B cell (primary cell): ENCODE data around the gene CEMIP. TPM values are rescaled to one million over a fixed set of nuclear protein-coding genes. Genes with fewer than 3 reads are reported as not detected.

Experiments
- ATAC-seq: fragments of 200-7000 bp; cut with Tn5 transposase; one replicate; pipeline ENCODE4 v1.10.0; 2021; ENCODE audit warnings: low read depth, mild to moderate bottlenecking, moderate number of reproducible peaks, moderate library complexity
- CTCF ChIA-PET: fragments of 350-600 bp; sonication (Branson Sonifier 250); formaldehyde crosslinking; loops from one replicate; lab custom pipeline; 2021; ENCODE audit warnings: antibody characterized with exemption, inconsistent platforms; lab: Charles Lee
- POLR2A ChIA-PET: fragments of 350-600 bp; sonication (Branson Sonifier 250); formaldehyde crosslinking; loops from one replicate; lab custom pipeline; 2021; ENCODE audit warnings: antibody characterized with exemption; lab: Charles Lee
- DNase-seq: peaks from one replicate; pipeline ENCODE4 v3.0.0; 2013
- H2AFZ ChIP-seq: 2 replicates; pipeline ENCODE4 v1.6.1; 2012; ENCODE audit warnings: mild to moderate bottlenecking, low read depth, low read length; ENCODE audit not compliant: insufficient read depth, poor library complexity, severe bottlenecking
- H3K27ac ChIP-seq, 2 donors: 1 replicate in 1 of 2; 2 replicates in 1 of 2; pipeline ENCODE4 v1.5.1; 2012 to 2013; ENCODE audit warnings: low read length in 2 of 2, mild to moderate bottlenecking in 2 of 2, moderate library complexity in 1 of 2
- H3K27me3 ChIP-seq, 4 experiments: fragments of 200-600 bp in 1 of 4; sonication (generic) in 1 of 4; replicated peaks in 1 of 4; 1 replicate in 2 of 4; 2 replicates in 2 of 4; pipeline versions ENCODE4 v1.6.1 to v1.7.0; 2013 to 2016; ENCODE audit warnings: low read length in 3 of 4, mild to moderate bottlenecking in 2 of 4, mixed read lengths in 1 of 4, moderate library complexity in 1 of 4; ENCODE audit not compliant: insufficient read depth in 4 of 4, control insufficient read depth in 3 of 4; ENCODE audit errors: control extremely low read depth in 1 of 4
- H3K36me3 ChIP-seq, 2 experiments: replicated peaks in 1 of 2; 1 replicate in 1 of 2; 2 replicates in 1 of 2; pipeline versions ENCODE4 v1.6.1 to v1.7.1; 2013; ENCODE audit warnings: low read length in 1 of 2; ENCODE audit not compliant: insufficient read depth in 2 of 2, control insufficient read depth in 1 of 2; ENCODE audit errors: control extremely low read depth in 1 of 2, extremely low read depth in 1 of 2
- H3K4me1 ChIP-seq, 2 donors: fragments of 200-600 bp in 1 of 2; sonication (generic) in 1 of 2; 1 replicate in 1 of 2; 2 replicates in 1 of 2; pipeline versions ENCODE4 v1.5.1 to v1.6.1; 2013 to 2017; ENCODE audit warnings: low read length in 2 of 2; ENCODE audit not compliant: control insufficient read depth in 2 of 2, insufficient read depth in 2 of 2
- H3K4me2 ChIP-seq: replicated peaks from 2 replicates; pipeline ENCODE3; 2012; ENCODE audit warnings: mild to moderate bottlenecking, low read depth, low read length; ENCODE audit not compliant: poor library complexity, severe bottlenecking
- H3K4me3 ChIP-seq, 5 experiments: fragments of 200-600 bp in 1 of 5; sonication (generic) in 1 of 5; 1 replicate in 3 of 5; 2 replicates in 2 of 5; pipeline versions ENCODE4 v1.5.1 to v1.7.0; 2011 to 2016; ENCODE audit warnings: low read length in 4 of 5, mild to moderate bottlenecking in 4 of 5, low read depth in 2 of 5, control low read depth in 1 of 5, moderate library complexity in 1 of 5; ENCODE audit not compliant: insufficient read depth in 1 of 5; ENCODE audit errors: control extremely low read depth in 1 of 5, extremely low read depth in 1 of 5
- H3K79me2 ChIP-seq: fragments of 200-600 bp; sonication (generic); one replicate; pipeline ENCODE4 v1.6.0; 2016; ENCODE audit warnings: low read length; ENCODE audit not compliant: control insufficient read depth, insufficient read depth
- H3K9ac ChIP-seq: fragments of 200-600 bp; sonication (generic); 2 replicates; pipeline ENCODE4 v1.6.1; 2017; ENCODE audit warnings: mild to moderate bottlenecking, low read length, moderate library complexity
- H3K9me3 ChIP-seq, 3 donors: one replicate each; pipeline versions ENCODE4 v1.6.1 to v1.7.1; 2013; ENCODE audit warnings: low read length in 2 of 3; ENCODE audit not compliant: control insufficient read depth in 2 of 3, insufficient read depth in 1 of 3; ENCODE audit errors: control extremely low read depth in 1 of 3
- H4K20me1 ChIP-seq: 2 replicates; pipeline ENCODE4 v1.6.0; 2012; ENCODE audit warnings: mild to moderate bottlenecking, low read length; ENCODE audit not compliant: insufficient read depth, control insufficient read depth, poor library complexity, severe bottlenecking
- H3K27ac Mint-ChIP-seq: one replicate; pipeline ENCODE4 v1.8.0; 2021; ENCODE audit warnings: mixed read lengths
- H3K27me3 Mint-ChIP-seq: one replicate; pipeline ENCODE4 v1.8.0; 2021; ENCODE audit warnings: mixed read lengths
- H3K4me1 Mint-ChIP-seq: one replicate; pipeline ENCODE4 v1.8.0; 2021; ENCODE audit warnings: mixed read lengths
- H3K4me3 Mint-ChIP-seq: one replicate; pipeline ENCODE4 v1.8.0; 2021; ENCODE audit warnings: mixed read lengths
- H3K9me3 Mint-ChIP-seq: one replicate; pipeline ENCODE4 v1.8.0; 2022; ENCODE audit warnings: mixed read lengths; ENCODE audit not compliant: insufficient read depth
- EZH2 ChIP-seq: IDR thresholded peaks from 2 replicates; pipeline ENCODE4 v1.6.1; 2012; ENCODE audit warnings: borderline replicate concordance, low read depth, mild to moderate bottlenecking, moderate library complexity, low read length; ENCODE audit not compliant: insufficient read depth, poor library complexity, severe bottlenecking
- WGBS: methylation state at CpG from one replicate; pipeline ENCODE4 v1.1.5; 2013; ENCODE audit warnings: missing lambda C conversion rate; ENCODE audit not compliant: insufficient coverage; 5-methylcytosine and 5-hydroxymethylcytosine counted together
- intact Hi-C: fragments of 100-400 bp; cut with micrococcal nuclease; formaldehyde crosslinking; loops from one replicate; pipeline ENCODE4 v1.10.0; 2022
- polyA plus RNA-seq: library from polyadenylated mRNA; depleted of rRNA; stranded (reverse); fragments of >200 nt; gene quantifications from 2 replicates; pipeline ENCODE4 v1.2.3, GENCODE V29; 2012
- total RNA-seq, 2 donors: library from RNA; stranded (reverse); fragments of 120-200 nt in 1 of 2; gene quantifications; 1 replicate in 1 of 2; 2 replicates in 1 of 2; pipeline versions ENCODE4 v1.2.3 to v1.2.4, GENCODE V29; 2013 to 2022
- TF ChIP-seq, protein P1 (sequence below): fragments of 200-600 bp; IDR thresholded peaks from one replicate; pipeline ENCODE4 v1.8.0; 2022; ENCODE audit warnings: antibody characterized with exemption, mild to moderate bottlenecking

The CEMIP gene
- total and polyA plus RNA-seq, 2 donors (not counting 1 experiment from before 2014, with no cell fraction given) = 0.32 TPM; not detected in 1

DNA sequence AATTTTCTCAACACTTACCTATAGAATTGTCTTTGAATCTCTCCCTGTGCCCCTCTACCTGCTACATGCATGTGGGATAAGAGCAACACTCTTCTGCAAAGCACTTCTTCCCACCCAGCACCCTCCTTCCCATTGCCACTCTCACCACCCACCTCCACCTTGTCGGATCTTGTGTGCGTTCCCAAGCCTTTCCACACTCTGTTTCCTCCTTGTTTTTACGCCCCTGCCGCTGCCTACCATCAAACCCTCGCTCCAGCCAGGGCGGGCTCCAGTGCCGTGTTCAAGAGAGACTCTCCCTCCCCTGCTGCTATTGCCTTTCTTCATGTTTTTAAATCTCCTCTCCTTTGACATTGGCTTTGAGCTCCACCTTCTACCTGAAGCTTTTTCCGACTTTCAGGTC lies 43.8 kb upstream of the CEMIP start:
- H3K9ac ChIP-seq = no peak overlapping the region
- no peak for DNase-seq
- no peak overlapping the region for H3K4me2 ChIP-seq
- Mint-ChIP-seq H3K4me1 (no peaks in the 10 kb centered on the region), H3K27me3 (no peaks in the 10 kb centered on the region), H3K9me3 (no peaks in the 10 kb centered on the region), H3K27ac (no peak overlapping the region), H3K4me3 (no peak overlapping the region)
- CTCF ChIA-PET = no interaction called here
- no peaks in the 10 kb centered on the region for H3K4me1 ChIP-seq
- H3K9me3 ChIP-seq = no peaks in the 10 kb centered on the region
- TF ChIP-seq EZH2 = no peak
- TF ChIP-seq, protein P1, sequence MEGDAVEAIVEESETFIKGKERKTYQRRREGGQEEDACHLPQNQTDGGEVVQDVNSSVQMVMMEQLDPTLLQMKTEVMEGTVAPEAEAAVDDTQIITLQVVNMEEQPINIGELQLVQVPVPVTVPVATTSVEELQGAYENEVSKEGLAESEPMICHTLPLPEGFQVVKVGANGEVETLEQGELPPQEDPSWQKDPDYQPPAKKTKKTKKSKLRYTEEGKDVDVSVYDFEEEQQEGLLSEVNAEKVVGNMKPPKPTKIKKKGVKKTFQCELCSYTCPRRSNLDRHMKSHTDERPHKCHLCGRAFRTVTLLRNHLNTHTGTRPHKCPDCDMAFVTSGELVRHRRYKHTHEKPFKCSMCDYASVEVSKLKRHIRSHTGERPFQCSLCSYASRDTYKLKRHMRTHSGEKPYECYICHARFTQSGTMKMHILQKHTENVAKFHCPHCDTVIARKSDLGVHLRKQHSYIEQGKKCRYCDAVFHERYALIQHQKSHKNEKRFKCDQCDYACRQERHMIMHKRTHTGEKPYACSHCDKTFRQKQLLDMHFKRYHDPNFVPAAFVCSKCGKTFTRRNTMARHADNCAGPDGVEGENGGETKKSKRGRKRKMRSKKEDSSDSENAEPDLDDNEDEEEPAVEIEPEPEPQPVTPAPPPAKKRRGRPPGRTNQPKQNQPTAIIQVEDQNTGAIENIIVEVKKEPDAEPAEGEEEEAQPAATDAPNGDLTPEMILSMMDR = no peak
- H3K27ac ChIP-seq = no peak overlapping the region
- ATAC-seq = no peak
- H4K20me1 ChIP-seq = no peaks in the 10 kb centered on the region
- no peaks in the 10 kb centered on the region for H3K27me3 ChIP-seq
- POLR2A ChIA-PET = no interaction called here
- 96% methylated on average over 7 of the region's 8 CpGs for WGBS
- intact Hi-C loops = no loop called here
- no peak overlapping the region for H2AFZ ChIP-seq
- no peaks in the 10 kb centered on the region for H3K79me2 ChIP-seq
- no peaks in the 10 kb centered on the region for H3K36me3 ChIP-seq
- H3K4me3 ChIP-seq = no peak overlapping the region

DNA sequence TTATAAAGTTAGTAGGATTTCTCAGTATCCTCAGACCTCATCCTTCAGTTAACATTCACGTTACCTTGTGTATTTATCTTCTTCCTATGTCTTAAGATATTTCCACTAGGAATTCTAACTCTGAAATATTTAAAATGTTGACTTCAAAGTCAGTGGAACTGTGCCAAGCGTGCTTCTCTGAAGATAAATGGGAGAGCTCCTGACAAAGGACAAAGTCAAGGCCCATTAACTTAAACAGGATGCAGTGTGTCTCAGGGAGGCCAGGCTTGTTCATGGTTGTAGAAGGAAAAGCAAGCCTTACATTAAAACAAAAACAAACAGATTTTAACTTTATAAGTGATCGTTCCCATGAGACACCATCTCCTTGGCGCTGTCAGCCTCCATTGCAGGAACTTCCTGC lies 42.6 kb upstream of the CEMIP start:
- H3K27me3 Mint-ChIP-seq = no peaks in the 10 kb centered on the region
- DNase-seq (no peak), ATAC-seq (no peak)
- H2AFZ ChIP-seq = no peak overlapping the region
- no peak overlapping the region for H3K4me2 ChIP-seq
- no peak overlapping the region for H3K4me3 ChIP-seq
- H4K20me1 ChIP-seq = no peaks in the 10 kb centered on the region
- 67% methylated on average over 2 of the region's 4 CpGs for WGBS
- no peaks in the 10 kb centered on the region for H3K9me3 Mint-ChIP-seq
- POLR2A ChIA-PET = no interaction called here
- H3K9ac ChIP-seq = no peak overlapping the region
- H3K27me3 ChIP-seq = no peaks in the 10 kb centered on the region
- H3K4me3 Mint-ChIP-seq = no peak overlapping the region
- TF ChIP-seq, protein P1 = no peak
- TF ChIP-seq EZH2 = no peak
- no peaks in the 10 kb centered on the region for H3K79me2 ChIP-seq
- CTCF ChIA-PET = no interaction called here
- H3K4me1 Mint-ChIP-seq = no peaks in the 10 kb centered on the region
- H3K9me3 ChIP-seq = no peaks in the 10 kb centered on the region
- no peaks in the 10 kb centered on the region for H3K36me3 ChIP-seq
- H3K4me1 ChIP-seq = no peaks in the 10 kb centered on the region
- intact Hi-C loops = no loop called here
- H3K27ac ChIP-seq = no peak overlapping the region
- no peak overlapping the region for H3K27ac Mint-ChIP-seq
